Measurements from ENCODE around the gene MTNR1A. TPM values are rescaled to one million over a fixed set of nuclear protein-coding genes. Genes with fewer than 3 reads are reported as not detected.

Gene MTNR1A
- total RNA-seq, 2 donors from 2014 or later, result not detected

DNA sequence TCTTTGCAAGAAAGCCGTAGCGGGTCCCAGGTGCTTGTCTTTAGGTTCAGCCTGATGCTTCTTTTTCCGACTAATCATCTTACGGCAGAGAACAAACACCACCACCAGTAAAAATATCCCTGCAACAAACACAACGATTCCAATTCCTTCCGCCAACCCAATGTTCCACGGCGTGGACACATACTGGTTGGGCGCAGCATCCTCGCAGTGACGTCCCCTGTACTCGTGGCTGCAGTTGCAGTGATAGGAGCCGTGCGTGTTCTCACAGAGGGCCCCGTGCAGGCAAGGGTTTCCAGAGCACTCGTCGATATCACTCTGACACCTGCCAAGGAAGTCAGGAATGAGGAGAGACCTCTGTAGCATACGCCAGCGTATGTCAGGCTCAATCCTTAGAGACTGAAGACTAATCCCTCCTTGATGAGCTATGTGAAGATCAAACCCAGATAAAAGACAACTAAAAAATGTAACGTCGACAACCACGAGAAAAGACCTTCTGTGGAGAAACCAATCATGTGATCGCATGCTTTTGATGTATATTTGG lies 41.6 kb upstream of the MTNR1A start:
- Histone ChIP-seq H3K4me3 (no peak overlapping the region), H3K27ac (no peak overlapping the region), H3K4me1 (ENCODE audit: control insufficient read depth in 1 of 2, low read depth in 2 of 2) (no peaks in the 10 kb centered on the region), H3K9me3 (no peaks in the 10 kb centered on the region), H3K27me3 (replicated peaks; ENCODE audit: insufficient read depth) (no peaks in the 10 kb centered on the region), H3K36me3 (peaks cover 41% of the 10 kb centered on the region)
- no peak for DNase-seq (ENCODE audit: low spot score)
- TF ChIP-seq, protein P1, sequence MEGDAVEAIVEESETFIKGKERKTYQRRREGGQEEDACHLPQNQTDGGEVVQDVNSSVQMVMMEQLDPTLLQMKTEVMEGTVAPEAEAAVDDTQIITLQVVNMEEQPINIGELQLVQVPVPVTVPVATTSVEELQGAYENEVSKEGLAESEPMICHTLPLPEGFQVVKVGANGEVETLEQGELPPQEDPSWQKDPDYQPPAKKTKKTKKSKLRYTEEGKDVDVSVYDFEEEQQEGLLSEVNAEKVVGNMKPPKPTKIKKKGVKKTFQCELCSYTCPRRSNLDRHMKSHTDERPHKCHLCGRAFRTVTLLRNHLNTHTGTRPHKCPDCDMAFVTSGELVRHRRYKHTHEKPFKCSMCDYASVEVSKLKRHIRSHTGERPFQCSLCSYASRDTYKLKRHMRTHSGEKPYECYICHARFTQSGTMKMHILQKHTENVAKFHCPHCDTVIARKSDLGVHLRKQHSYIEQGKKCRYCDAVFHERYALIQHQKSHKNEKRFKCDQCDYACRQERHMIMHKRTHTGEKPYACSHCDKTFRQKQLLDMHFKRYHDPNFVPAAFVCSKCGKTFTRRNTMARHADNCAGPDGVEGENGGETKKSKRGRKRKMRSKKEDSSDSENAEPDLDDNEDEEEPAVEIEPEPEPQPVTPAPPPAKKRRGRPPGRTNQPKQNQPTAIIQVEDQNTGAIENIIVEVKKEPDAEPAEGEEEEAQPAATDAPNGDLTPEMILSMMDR (IDR thresholded peaks at IDR 0.05), result no peak
- no peak for ATAC-seq (ENCODE audit: insufficient number of reproducible peaks, low FRiP score, low read depth)

- no peaks in the 10 kb centered on the region for H3K9me3 ChIP-seq
- DNase-seq (ENCODE audit: low spot score) (no peak), ATAC-seq (ENCODE audit: insufficient number of reproducible peaks, low FRiP score, low read depth) (no peak)
- TF ChIP-seq, protein P1 (IDR thresholded peaks at IDR 0.05), result no peak
- H3K27me3 ChIP-seq (replicated peaks; ENCODE audit: insufficient read depth), result no peaks in the 10 kb centered on the region
- no peaks in the 10 kb centered on the region for H3K4me1 ChIP-seq (ENCODE audit: control insufficient read depth in 1 of 2, low read depth in 2 of 2)
- H3K4me3 ChIP-seq, result no peak overlapping the region
- H3K27ac ChIP-seq, result no peak overlapping the region
- peaks cover 41% of the 10 kb centered on the region for H3K36me3 ChIP-seq
These were observed 41.0 kb upstream of the MTNR1A start for GRCh38 chr4:186596346-186596745.

- Histone ChIP-seq H3K36me3 (peaks cover 28% of the 10 kb centered on the region), H3K9me3 (no peaks in the 10 kb centered on the region), H3K27ac (no peak overlapping the region), H3K27me3 (replicated peaks; ENCODE audit: insufficient read depth) (no peaks in the 10 kb centered on the region), H3K4me1 (ENCODE audit: control insufficient read depth in 1 of 2, low read depth in 2 of 2) (no peaks in the 10 kb centered on the region), H3K4me3 (no peak overlapping the region)
- ATAC-seq (ENCODE audit: insufficient number of reproducible peaks, low FRiP score, low read depth) (no peak), DNase-seq (ENCODE audit: low spot score) (no peak)
- TF ChIP-seq, protein P1 (IDR thresholded peaks at IDR 0.05), result no peak
These were observed 38.2 kb upstream of the MTNR1A start for GRCh38 chr4:186593587-186593973.

- Histone ChIP-seq H3K27ac (no peak overlapping the region), H3K4me1 (ENCODE audit: control insufficient read depth in 1 of 2, low read depth in 2 of 2) (no peaks in the 10 kb centered on the region), H3K36me3 (peaks cover 31% of the 10 kb centered on the region), H3K27me3 (replicated peaks; ENCODE audit: insufficient read depth) (no peaks in the 10 kb centered on the region), H3K4me3 (no peak overlapping the region), H3K9me3 (no peaks in the 10 kb centered on the region)
- no peak for ATAC-seq (ENCODE audit: insufficient number of reproducible peaks, low FRiP score, low read depth)
- TF ChIP-seq, protein P1 (IDR thresholded peaks at IDR 0.05), result no peak
- no peak for DNase-seq (ENCODE audit: low spot score)
These were observed 37.7 kb upstream of the MTNR1A start for GRCh38 chr4:186592966-186593586.

GRCh38 chr4:186592445-186592844 lies 37.1 kb upstream of the MTNR1A start:
- Histone ChIP-seq H3K36me3 (peaks cover 31% of the 10 kb centered on the region), H3K27me3 (replicated peaks; ENCODE audit: insufficient read depth) (no peaks in the 10 kb centered on the region), H3K27ac (no peak overlapping the region), H3K4me3 (no peak overlapping the region), H3K9me3 (no peaks in the 10 kb centered on the region), H3K4me1 (ENCODE audit: control insufficient read depth in 1 of 2, low read depth in 2 of 2) (no peaks in the 10 kb centered on the region)
- DNase-seq (ENCODE audit: low spot score), result no peak
- TF ChIP-seq, protein P1 (IDR thresholded peaks at IDR 0.05), result no peak
- no peak for ATAC-seq (ENCODE audit: insufficient number of reproducible peaks, low FRiP score, low read depth)
